Mesothelial cell of epicardium (in vitro differentiated cells): ENCODE data around the gene C14orf132. TPM values are rescaled to one million over a fixed set of nuclear protein-coding genes. Genes with fewer than 3 reads are reported as not detected.

Experiments
- DNase-seq, 2 experiments: peaks; one replicate each; pipeline ENCODE4 v3.0.0; 2021; ENCODE audit warnings: low spot score in 2 of 2; ENCODE audit not compliant: unreplicated experiment in 2 of 2
- H3K27ac Mint-ChIP-seq: 2 replicates; pipeline ENCODE4 v1.8.0; 2021; ENCODE audit warnings: mixed read lengths
- H3K27me3 Mint-ChIP-seq: 2 replicates; pipeline ENCODE4 v1.8.0; 2021; ENCODE audit warnings: low read depth, mixed read lengths
- H3K36me3 Mint-ChIP-seq: 2 replicates; pipeline ENCODE4 v1.8.0; 2021; ENCODE audit warnings: mixed read lengths
- H3K4me1 Mint-ChIP-seq: 2 replicates; pipeline ENCODE4 v1.8.0; 2021; ENCODE audit warnings: mixed read lengths
- H3K4me3 Mint-ChIP-seq: 2 replicates; pipeline ENCODE4 v1.8.0; 2021; ENCODE audit warnings: mild to moderate bottlenecking, moderate library complexity, mixed read lengths
- H3K9me3 Mint-ChIP-seq: 2 replicates; pipeline ENCODE4 v1.8.0; 2021; ENCODE audit warnings: mixed read lengths
- total RNA-seq: library from RNA; stranded (reverse); gene quantifications from 3 replicates; pipeline ENCODE4 v1.2.1, GENCODE V29; 2021
- TF ChIP-seq, protein P1 (sequence below): fragments of 200-600 bp; sonication (generic); IDR thresholded peaks from one replicate; pipeline ENCODE4 v1.5.0; 2021; ENCODE audit warnings: antibody characterized with exemption; ENCODE audit not compliant: unreplicated experiment

C14orf132 gene
- total RNA-seq, 1 donor from 2014 or later, result 40.6 TPM

DNA sequence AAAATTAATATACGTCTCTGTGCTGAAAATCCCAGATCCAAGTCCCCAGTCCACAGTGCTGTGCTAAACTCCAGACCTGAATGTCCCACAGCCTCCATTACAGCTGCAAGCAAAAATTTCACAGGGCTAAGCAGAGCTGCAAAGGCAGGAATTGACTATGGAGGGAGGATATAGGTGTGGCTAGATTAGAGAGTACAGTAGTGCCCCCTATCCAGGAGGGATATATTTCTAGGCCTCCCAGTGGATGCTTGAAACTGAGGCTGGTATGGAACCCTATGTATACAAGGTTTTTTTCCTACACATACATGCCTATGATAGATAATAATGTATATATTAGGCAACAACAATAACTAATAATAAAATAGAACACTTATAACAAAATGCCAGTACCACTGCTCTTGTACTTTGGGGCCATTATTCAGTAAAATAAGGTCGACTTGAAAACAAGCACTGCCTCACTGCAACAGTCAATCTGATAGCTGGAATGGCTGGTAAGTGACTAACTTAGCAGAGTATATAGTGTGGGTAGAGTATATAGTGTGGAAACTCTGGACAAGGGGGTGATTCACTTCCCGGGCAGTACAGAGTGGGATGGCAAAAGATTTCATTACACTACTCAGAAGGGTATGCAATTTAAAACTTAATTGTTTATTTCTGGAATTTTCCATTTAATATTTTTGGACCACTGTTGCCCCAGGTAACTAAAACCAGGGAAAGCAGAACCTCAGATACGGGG, 82.7 kb downstream of the C14orf132 start:
- Mint-ChIP-seq H3K27ac (no peak overlapping the region), H3K9me3 (no peaks in the 10 kb centered on the region), H3K4me3 (no peak overlapping the region), H3K36me3 (no peaks in the 10 kb centered on the region), H3K4me1 (peaks cover 76% of the 10 kb centered on the region), H3K27me3 (no peaks in the 10 kb centered on the region)
- no peak for DNase-seq
- TF ChIP-seq, protein P1, sequence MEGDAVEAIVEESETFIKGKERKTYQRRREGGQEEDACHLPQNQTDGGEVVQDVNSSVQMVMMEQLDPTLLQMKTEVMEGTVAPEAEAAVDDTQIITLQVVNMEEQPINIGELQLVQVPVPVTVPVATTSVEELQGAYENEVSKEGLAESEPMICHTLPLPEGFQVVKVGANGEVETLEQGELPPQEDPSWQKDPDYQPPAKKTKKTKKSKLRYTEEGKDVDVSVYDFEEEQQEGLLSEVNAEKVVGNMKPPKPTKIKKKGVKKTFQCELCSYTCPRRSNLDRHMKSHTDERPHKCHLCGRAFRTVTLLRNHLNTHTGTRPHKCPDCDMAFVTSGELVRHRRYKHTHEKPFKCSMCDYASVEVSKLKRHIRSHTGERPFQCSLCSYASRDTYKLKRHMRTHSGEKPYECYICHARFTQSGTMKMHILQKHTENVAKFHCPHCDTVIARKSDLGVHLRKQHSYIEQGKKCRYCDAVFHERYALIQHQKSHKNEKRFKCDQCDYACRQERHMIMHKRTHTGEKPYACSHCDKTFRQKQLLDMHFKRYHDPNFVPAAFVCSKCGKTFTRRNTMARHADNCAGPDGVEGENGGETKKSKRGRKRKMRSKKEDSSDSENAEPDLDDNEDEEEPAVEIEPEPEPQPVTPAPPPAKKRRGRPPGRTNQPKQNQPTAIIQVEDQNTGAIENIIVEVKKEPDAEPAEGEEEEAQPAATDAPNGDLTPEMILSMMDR, result no peak

DNA sequence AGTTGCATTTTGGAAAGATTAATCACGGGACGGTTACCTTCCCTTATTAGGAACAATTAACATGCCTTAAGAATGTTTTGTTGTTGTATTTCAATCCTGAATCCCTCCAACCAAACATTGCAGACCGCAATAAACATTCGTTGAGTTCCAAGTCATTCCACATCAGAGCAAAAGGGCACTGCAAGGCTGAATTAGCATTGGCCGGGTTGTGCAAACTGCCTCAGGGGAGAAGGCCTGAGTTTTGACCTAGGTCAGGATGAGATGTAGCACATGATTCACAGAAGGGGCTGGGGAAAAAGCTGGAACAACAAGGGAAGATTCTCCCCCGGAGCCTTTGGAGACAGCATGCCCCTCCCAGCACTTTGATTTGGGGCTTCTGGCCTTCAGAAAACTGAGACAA, 83.3 kb downstream of the C14orf132 start:
- DNase-seq, result peak in 1 of 2 experiments; percentile 28
- no peaks in the 10 kb centered on the region for H3K9me3 Mint-ChIP-seq
- no peak overlapping the region for H3K4me3 Mint-ChIP-seq
- no peaks in the 10 kb centered on the region for H3K27me3 Mint-ChIP-seq
- H3K4me1 Mint-ChIP-seq, result peaks cover 70% of the 10 kb centered on the region
- TF ChIP-seq, protein P1, result no peak
- no peaks in the 10 kb centered on the region for H3K36me3 Mint-ChIP-seq
- H3K27ac Mint-ChIP-seq, result no peak overlapping the region

DNA sequence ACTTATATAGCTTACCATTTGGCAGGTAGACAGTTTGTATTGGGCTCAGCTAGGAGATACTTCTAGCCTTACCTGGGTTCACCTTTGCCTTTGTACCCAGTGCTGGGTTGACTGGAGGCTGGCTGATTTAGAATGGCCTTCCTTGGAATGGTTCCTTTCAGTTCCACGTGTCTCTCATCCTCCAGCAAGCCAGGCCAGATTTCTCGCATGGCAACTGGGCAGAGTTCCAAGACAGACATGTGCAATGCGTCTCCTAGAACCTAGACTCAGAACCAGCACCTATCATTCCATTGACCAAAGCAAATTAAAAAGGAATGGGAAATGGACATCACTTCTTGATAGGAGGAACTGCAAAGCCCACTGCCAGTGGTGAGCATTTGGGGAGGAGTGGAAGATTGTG, 86.4 kb downstream of the C14orf132 start:
- Mint-ChIP-seq H3K27ac (no peak overlapping the region), H3K36me3 (no peaks in the 10 kb centered on the region), H3K27me3 (no peaks in the 10 kb centered on the region), H3K4me3 (no peak overlapping the region), H3K4me1 (peaks cover 49% of the 10 kb centered on the region), H3K9me3 (no peaks in the 10 kb centered on the region)
- TF ChIP-seq, protein P1, result no peak
- peak in 1 of 2 experiments; percentile 33 for DNase-seq

DNA sequence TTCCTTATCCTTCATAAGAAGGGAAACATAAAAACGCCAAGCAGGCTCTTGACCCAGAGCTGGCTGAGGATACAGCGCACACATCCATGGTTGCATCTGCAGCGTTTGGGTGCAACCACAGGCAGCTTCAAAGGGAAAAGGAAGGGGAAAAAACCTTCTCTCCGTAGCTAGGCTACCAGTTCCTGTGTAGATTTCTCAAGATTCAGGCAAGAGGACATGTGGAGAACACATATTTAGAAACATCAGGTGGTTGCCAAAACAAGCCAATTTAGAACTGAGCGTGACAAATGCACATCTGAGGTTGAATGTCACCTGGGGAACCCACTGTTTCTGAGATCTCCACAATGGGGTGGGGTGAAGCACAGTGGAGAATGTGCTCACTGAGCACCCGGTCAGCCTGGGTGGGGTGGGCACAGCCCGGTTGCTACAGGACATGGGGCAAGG, 87.2 kb downstream of the C14orf132 start:
- peak overlapping the region; percentile 17 for H3K27ac Mint-ChIP-seq
- peak in 1 of 2 experiments; percentile 26 for DNase-seq
- no peaks in the 10 kb centered on the region for H3K27me3 Mint-ChIP-seq
- H3K4me3 Mint-ChIP-seq, result no peak overlapping the region
- no peaks in the 10 kb centered on the region for H3K9me3 Mint-ChIP-seq
- no peaks in the 10 kb centered on the region for H3K36me3 Mint-ChIP-seq
- peaks cover 41% of the 10 kb centered on the region for H3K4me1 Mint-ChIP-seq
- TF ChIP-seq, protein P1, result no peak

DNA sequence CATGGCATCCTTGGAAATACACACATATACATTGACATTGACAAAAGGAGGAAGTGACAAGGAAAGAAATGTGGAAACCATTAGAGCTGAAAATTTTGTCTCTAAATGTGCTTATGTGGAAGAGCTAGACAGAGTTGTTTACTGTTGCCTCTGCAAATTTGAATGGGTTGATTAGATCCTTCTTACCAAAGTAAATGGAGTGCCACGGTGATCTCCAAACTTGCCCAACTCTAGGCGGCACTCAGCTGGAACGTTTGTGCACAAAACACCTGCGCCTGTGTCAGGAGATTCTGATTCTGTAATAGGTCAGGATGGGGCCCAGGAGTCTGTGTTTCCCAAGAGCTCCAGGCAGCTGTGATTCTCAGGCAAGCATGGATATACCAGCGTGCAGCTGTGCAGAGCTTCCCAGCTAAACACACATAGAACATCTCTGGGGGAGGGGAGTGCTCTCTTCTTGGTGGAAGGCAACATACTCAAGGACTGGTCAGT, 87.7 kb downstream of the C14orf132 start:
- TF ChIP-seq, protein P1, result no peak
- peak in 1 of 2 experiments; percentile 16 for DNase-seq
- H3K4me1 Mint-ChIP-seq, result peaks cover 39% of the 10 kb centered on the region
- H3K27me3 Mint-ChIP-seq, result no peaks in the 10 kb centered on the region
- peak overlapping the region; percentile 17 for H3K27ac Mint-ChIP-seq
- no peaks in the 10 kb centered on the region for H3K36me3 Mint-ChIP-seq
- H3K4me3 Mint-ChIP-seq, result no peak overlapping the region
- H3K9me3 Mint-ChIP-seq, result no peaks in the 10 kb centered on the region
